Dedifferentiated amniotic fluid mesenchymal stem cell (primary cell): Measurements from ENCODE around the gene F7.

ENCODE experiments used
- DNase-seq: peaks from one replicate; pipeline ENCODE4 v3.0.0-alpha.2; 2016; ENCODE audit errors: extremely low spot score

The F7 gene

DNA sequence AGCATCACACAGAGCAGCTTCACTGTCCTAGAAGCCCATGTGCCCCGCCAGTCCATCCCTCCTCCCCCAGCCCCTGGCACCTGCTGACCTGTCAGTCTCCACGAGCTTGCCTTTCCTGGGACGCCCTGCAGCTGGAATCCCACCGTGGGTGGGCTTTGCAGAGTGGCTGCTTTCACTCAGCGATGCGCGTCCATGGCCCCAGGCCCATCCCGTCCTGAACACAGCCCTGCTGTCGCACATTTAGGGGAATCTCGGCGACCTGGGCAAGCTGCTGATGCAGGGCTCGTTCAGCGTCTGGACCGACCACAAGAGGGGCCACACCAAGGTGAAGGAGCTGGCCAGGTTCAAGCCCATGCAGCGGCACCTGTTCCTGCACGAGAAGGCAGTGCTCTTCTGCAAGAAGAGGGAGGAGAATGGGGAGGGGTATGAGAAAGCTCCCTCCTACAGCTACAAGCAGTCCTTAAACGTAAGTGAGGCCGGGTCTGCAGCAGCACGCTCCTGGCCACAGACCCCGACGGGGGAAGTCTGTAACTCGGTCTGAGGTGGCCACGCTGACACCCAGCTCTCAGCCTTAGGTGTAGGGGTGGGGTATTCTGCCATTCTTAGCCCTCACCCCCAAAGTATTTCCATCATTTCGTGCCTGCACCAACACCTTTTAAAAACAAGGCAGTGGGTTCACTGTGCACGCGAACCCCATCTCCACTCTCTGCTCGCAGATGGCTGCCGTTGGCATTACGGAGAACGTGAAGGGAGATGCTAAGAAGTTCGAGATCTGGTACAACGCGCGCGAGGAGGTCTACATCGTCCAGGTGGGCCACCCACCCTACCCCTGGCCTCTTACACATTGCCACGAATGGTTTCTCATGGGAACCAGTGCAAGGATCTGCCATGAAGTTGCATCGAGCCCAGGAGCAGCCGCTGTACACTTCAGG, 18.3 kb upstream of the F7 start:
- DNase-seq: no peak

DNA sequence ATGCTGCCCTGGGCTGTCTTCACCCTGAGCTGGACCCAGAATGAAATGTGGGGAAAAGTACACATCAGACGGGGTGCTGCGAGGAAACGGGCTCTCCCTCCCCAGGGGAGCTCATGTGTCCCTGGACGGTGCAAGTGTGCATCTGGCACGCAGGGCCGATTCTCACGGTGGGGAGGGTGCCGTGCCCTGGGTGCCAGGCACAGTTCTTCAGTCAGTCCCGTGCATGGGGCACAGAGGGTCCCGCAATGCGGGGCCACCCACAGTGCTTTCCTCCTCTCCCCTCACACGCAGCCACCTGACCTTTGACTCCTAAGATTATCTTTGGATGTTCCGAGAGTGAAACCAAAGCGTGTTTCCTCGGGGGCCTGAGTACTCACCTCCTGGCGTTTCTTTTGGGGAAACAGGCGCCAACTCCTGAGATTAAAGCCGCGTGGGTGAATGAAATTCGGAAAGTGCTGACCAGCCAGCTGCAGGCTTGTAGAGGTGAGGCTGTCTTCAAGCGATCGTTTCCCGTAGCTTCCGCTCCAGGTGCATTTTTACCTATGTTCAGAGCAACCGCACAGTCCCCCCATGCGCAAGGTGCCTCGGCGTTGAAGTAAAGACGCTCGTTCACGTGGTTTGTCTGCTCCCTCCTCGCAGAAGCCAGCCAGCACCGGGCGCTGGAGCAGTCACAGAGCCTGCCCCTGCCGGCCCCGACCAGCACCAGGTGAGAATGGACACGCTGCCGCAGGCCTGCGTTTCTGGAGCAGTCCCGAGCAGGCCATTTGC, 17.5 kb upstream of the F7 start:
- no peak for DNase-seq

DNA sequence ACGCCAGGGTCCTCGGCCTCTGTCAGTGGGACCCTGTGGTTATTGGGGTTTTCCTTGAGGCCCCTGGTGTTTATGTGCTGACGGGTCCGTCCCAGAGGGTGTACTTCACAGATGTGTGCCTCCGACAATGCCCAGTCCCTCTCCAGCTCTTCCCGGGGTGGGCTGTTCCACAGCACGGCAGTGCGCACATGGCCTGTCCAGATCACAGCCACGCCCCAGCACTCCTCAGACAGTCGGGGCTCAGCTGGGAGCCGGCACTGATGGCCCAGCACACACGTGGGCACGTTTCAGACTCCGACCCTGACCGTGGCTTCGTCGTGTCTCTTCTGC, 16.9 kb upstream of the F7 start:
- DNase-seq: no peak

DNA sequence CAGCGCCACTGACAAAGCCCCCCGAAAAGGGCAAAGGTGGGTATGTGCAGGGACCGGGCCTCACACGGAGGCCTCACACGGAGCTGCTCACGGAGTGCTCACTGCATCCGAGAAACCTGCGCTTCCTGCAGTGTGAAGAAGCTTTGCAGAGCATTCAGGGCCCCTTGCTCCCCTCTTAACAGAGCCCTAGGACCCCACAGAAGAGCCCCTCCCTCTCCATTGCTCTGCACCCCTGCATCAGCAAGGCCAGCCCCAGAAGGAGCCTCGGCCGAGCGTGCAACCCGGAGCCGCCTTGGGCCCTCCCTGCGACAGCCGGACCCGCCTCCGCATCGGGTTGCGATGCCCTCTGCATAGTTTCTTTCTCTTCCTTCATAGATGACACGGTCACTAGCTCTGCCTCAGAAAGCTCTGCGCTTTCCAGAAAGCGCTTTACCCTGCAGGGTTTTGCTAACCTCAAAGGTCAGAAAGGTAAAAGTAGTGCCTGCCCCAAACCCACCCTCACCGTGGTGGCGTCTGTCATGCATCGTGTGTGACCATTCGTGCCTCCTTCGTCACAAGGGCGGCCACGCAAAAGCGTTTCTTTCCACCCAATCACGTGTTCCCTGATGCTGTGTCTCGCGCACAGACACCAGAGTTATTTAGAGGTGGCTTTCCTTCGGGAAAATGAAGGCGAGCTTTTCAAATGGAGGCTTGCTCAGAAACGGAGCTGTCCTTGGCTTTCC, 15.7 kb upstream of the F7 start:
- DNase-seq: no peak

DNA sequence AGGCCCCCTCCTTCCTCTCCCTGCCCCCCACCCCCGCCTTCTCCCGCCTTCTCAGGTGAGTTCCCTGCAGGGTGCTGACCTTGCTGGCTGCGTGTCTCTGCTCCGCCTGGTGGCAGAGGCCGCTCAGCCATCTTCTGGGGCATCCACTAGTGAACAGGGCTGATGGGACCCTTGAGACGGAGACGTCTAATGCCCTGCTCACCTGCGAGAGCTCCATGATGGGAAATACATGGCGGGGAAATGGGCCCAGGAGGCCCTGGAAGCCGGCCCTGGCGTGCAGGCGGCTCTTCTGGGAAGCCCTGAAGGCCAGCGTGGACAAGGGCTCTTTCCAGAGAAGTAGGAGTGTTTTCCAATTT, 15.2 kb upstream of the F7 start:
- no peak for DNase-seq

DNA sequence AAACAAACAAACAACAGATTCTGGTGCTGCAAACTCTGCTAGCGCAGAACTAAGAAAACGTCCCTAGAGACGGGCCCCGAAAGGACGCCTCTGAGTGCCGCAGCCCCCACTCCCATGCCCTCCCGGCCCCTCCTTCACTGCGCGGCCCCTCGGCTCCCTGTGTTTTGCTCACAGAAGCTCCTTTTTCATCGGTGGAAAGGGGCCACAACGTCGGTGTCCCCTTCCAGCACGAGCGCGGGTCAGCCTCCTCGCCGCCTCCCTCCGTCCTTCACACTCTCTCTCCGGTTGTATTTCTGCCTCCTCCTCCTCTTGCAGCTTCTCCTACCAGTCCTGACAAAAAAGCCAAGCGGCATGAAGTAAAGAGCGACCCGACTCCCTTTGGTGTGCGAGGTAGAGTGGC, 14.8 kb upstream of the F7 start:
- no peak for DNase-seq

DNA sequence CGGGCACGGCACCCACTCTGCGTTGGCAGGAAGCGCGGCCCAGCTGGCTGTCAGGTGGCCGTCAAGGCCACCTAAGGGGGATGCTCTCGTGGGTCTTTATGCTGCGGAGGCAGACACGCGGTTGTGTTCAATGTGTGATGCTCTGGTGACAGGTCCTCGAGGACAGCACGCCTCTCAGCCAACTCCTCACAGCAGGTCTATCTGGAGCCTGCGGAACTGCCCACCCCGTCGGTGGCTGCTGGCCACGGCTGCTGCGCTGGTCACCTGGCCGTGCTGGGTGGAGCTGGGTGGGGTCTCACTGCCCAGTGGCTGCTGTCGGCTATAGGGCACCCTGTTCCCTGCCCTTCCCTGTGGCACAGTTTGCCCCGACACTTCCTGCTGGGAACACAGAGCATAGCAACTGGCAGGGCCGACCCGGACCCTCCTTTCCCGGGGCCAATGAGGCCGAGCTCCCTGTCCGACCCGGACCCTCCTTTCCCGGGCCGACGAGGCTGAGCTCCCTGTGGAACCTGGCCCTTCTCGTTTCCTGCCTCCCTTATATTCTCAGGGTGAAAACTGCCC, 14.3 kb upstream of the F7 start:
- DNase-seq: no peak

DNA sequence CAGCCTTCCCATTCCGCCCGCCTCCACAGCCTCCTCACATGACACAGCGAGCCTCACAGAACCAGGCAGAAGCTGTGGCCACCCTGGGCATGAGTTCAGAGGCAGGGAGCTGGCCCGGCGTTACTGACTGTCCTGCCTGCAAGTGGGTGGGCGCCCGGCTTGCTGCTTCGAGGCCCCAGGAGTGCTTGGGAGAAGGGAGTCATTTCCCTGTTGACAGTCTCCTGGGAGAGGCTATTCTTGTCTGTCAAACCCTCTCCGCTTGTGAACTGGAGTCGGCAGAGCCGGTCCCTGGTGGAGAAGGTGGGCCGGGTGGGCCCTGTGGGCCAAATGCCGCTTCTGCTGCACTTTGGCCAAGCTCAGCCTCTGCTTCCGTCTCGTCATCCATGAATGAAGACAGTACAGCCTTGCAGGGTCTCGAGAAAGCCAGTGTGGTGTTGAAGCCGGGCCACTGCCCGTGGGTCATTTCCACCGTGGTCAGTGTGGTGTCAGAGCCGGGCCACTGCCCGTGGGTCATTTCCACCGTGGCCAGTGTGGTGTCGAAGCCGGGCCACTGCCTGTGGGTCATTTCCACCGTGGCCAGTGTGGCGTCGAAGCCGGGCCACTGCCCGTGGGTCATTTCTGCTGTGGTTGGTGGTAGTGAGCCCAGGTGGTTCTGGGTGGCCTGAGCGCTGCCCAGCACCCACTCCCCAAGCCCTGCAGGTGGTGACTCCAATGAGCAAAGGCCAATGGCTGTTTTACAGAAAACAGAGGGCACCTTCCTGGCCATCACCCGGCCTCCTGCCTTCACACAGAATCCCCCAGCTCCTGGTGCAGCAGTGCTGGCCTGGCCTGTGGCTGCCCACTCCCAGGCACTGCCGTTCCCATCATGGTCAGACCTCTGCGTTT, 13.5 kb upstream of the F7 start:
- DNase-seq: no peak

DNA sequence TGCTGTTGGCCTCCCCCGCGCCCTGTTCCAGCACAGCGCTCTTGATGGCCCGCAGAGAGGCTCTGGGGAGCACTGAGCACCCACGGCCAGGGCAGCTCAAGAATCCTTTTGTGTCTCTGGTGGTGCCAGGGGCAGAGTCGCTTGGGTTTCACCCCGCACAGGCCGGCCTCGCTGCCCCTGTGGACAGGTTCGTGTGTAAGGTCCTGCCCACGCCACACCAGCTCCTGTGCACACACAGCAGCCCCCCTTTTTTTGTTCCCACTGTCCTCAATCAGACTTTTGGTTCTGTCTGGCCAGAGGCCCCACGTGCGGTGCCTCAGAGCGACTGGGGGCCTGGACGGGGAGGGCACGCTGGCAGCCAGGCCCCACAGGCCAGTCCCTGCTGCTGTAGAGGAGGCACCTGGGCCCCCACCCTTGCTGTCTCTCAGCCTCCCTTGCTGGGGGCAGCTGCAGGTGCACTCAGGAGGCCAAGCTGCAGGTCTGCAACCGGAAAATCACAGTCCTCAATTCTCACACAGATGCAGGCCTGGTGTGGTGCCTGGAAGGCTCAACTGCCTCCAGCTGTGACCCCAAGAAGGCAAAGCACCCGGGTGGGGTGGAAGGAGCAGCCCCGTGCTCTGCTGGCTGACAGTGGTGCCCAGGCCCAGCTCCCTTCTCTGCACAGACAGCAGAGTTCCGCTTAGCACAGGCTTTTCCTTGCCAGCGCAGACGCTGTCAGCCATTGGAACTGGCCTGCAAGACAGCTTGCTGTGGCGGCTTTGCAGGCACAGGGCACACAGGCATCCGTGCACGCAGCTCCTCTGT, 12.6 kb upstream of the F7 start:
- DNase-seq: no peak

DNA sequence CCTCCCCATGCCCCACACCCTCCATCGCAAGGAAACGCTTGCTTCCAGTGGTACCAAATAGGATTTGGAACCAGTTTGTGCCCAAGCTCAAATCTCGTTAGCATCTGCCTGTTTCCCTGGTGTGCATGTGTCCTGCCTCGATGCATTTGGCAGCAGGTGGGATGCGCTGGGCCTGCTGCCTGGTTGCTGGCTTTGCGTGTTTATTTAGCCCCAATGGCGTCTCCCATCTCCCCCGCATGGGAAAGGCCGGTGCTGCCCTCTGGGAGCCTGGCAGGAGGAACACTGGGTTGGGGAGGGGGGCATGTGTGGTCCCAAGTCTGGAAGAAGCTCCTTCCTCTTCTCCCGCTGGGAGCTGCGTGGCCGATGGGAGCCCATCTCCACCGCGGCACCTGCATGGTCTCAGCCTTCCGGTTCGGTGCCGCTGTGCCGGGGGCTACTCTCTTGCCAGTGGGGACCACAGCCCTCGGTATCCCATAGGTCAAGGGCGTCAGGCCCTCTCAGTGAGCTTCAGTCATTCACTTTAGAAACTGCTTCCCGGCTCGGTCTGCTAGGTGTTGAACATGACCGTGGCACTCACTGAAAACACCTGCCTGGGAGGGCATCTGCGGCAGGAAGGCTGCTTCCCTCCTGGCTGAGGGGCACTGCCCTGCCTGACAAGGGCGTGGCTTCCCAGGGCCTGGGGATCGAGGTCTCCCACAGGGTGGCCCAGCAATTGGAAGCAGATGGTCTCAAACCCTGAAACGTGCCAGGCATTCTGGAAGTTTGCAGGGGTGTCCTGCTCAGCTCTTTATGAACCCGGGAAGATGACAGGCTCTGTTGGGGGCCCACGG, 11.8 kb upstream of the F7 start:
- no peak for DNase-seq

DNA sequence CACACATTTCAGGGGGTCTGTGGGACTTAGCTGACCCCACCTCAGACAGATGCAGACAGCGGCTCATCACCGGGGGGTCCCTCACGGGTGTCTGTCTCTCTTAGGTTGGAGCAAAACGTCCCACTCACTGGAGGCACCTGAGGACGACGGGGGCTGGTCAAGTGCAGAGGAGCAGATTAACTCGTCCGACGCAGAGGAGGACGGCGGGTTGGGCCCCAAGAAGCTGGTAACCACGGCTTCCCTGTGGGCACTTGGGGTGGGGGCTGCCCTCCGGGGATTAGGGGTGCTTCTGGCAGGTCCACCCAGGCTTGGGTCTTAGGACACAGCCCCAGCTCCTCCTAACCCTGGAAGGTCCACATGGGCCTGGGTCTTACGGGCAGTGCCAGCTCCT, 11.2 kb upstream of the F7 start:
- no peak for DNase-seq

DNA sequence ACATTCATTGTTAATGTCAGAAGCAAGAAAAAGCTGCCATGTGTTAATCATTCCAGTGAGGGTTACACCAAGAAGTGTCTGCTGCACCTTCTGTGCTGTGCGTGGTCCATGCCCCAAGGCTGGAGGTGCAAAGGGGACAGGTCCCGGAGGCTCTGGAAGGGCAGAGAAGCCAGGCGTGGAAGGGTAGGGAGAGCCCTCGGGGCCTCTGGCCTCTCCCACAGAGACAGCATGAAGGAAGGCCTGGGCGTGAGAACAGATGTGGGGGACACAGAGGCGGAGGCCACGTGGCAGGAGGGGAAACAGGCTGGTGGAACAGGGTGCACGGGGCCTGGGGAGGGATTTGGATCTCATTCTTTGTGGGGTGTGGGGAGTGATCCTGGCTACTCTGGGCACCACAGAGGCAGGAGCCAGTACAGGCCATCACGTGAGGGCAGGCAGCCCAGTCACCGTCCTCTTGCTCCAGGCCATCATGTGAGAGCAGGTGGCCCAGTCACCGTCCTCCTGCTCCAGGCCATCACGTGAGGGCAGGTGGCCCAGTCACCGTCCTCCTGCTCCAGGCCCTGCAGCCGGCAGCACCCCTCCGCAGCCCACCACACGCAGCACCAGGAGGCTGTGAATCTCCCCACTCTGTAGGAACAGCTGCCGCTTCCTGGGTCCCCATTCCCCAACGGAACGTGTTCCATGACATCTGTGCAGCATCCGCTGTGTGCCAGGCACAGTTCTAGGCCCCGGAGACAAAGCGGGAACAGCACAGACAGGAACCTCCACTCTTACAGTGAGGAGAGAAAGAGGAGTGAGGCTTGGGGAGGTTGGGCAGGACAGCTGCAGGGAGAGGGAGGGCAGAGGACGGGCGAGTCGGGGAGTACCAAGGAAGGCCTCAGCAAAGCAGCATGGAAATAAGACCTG, 10.2 kb upstream of the F7 start:
- no peak for DNase-seq

DNA sequence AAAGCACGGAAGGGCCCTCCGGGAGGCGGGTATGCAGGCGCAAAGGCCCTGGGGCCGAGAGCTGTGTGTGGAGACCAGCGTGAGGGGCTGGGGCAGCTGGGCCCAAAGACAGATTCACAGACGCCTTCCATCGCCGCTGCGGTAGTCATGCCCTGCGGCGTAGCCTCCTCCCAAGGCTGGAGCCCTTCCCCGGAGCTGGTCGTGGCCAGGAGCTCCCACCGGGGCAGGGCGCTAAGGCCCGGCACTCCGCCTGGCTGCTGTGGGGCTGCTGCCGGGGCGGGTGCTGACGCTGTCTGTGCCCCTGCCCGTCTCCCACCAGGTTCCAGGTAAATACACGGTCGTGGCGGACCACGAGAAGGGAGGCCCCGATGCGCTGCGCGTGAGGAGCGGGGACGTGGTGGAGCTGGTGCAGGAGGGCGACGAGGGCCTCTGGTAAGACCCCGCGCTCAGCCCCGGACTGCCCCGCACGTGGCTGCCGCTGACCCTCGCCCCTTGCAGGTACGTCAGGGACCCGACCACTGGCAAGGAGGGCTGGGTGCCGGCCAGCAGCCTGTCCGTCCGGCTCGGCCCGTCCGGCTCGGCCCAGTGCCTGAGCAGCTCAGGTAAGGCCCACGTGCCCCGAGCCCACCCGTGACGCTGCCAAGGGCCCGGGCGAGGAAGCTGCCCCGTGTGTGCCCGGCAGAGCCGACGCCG, 9.4 kb upstream of the F7 start:
- no peak for DNase-seq

DNA sequence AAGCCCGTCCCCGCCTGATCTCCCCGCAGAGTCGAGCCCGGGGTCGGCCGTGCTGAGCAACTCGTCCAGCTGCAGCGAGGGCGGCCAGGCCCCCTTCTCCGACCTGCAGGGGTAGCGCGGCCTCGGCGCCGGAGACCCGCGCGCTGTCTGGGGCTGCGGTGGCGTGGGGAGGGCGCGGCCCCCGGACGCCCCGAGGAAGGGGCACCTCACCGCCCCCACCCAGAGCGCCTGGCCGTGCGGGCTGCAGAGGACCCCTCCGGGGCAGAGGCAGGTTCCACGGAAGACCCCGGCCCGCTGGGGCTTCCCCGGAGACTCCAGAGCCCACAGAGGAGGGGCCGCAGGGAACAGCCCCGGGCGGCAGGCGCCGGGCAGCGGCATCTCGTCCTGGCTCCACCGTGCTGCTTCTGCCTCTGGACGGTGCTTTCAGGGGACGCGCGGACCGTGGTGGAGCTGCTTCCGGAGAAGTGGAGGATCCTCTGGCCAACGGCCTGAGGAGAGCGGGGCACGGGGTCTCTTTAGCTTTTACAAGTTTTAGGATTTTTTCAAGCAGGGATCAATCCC, 8.8 kb upstream of the F7 start:
- no peak for DNase-seq

DNA sequence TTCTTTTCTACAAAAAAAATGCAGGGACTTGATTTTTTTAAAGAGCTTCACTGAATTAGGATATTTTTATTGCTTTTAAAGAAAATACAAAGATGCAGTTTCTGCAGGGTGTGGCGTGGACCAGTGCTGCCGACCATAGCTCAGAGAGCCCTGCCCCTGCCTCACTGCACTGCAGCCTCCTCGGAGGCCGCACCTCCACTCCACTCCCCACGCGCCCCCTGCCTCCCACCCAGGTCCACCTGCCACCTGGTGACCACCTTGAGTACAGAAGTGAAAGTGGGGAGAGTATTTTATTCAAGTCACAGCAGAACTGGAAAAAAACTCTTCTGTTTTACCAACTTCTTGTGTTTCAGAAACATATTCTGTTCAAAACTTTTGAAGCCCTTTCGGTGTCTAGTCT, 7.9 kb upstream of the F7 start:
- DNase-seq: no peak

DNA sequence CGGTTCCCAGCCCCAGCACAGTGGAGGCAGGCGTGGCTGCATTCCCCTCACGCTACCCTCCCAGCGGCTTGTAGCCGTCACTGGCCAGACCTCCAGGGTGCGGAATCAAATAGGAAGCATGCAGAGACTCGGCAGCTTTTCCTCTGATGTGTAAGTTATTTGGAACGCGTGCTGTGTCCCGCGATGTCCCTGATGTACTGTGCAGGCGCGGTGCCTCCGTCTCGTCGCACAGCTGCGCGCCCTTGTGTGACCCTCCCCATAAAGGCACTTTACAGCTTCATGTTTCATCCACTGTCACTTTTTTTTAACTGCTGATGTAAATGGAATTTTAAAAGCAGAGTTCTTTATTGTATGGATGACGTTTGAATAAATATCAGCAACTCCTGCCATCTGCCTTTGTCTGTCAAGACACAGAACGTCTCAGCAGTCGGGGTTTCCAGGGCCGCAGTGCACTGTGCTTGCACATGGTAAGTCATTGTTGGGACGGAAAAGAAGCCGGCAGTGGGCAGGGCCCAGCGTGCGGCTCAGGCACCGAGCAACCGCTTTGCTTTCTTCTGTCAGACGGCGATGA, 7.3 kb upstream of the F7 start:
- DNase-seq: no peak

DNA sequence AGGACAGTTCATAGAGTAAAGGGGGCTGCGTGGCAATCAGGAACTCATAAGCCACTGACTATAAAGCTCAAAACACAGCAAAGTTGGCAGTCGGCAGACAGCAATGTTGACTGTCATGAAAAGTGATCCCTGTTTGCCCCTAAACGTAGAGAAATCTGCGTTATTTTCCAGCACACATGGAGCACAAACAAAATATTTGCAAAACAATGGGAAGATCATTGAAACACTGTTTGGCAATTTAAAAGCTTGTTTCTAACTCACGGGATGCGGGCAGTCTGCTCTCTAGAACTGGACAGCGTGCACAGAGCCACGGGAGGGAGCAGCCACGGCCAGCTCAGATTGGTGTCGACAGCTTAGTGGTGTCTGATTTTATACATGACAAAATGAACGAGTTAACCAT, 6.4 kb upstream of the F7 start:
- no peak for DNase-seq
